MG63 (cell line): ENCODE data around the gene LTA4H. TPM values are rescaled to one million over a fixed set of nuclear protein-coding genes. Genes with fewer than 3 reads are reported as not detected.

Experiments
- DNase-seq: peaks from one replicate; pipeline ENCODE4 v3.0.0-alpha.2; 2020
- H3K27me3 ChIP-seq: fragments of 250-450 bp; sonication (Bioruptor Pico); 2 replicates; pipeline ENCODE4 v1.5.1; 2020; ENCODE audit warnings: mild to moderate bottlenecking, moderate library complexity
- H3K36me3 ChIP-seq: fragments of 250-450 bp; sonication (Bioruptor Pico); 2 replicates; pipeline ENCODE4 v1.5.1; 2020; ENCODE audit warnings: mild to moderate bottlenecking, moderate library complexity
- H3K4me3 ChIP-seq: fragments of 250-450 bp; sonication (Bioruptor Pico); 2 replicates; pipeline ENCODE4 v1.5.1; 2020; ENCODE audit warnings: mild to moderate bottlenecking, moderate library complexity
- H3K9me3 ChIP-seq: fragments of 250-450 bp; sonication (Bioruptor Pico); 2 replicates; pipeline ENCODE4 v1.5.1; 2020; ENCODE audit warnings: mild to moderate bottlenecking, moderate library complexity
- total RNA-seq: library from RNA; depleted of rRNA; stranded (reverse); fragments of >200 nt; shearing (Covaris generic); gene quantifications from 2 replicates; pipeline ENCODE4 v1.2.3, GENCODE V29; 2014; ENCODE audit warnings: low replicate concordance; rRNA removed

Gene LTA4H
- total RNA-seq, 1 experiment from 2014 or later = 45.7 TPM

GRCh38 chr12:95960241-95960640, 75.1 kb downstream of the LTA4H start:
- H3K9me3 ChIP-seq = no peaks in the 10 kb centered on the region
- no peaks in the 10 kb centered on the region for H3K27me3 ChIP-seq
- no peaks in the 10 kb centered on the region for H3K36me3 ChIP-seq
- no peak for DNase-seq
- H3K4me3 ChIP-seq = no peak overlapping the region

GRCh38 chr12:95959107-95959506, 76.3 kb downstream of the LTA4H start:
- H3K36me3 ChIP-seq = no peaks in the 10 kb centered on the region
- H3K4me3 ChIP-seq = no peak overlapping the region
- no peaks in the 10 kb centered on the region for H3K9me3 ChIP-seq
- no peaks in the 10 kb centered on the region for H3K27me3 ChIP-seq
- peak; percentile 10 for DNase-seq

- DNase-seq = no peak
- H3K27me3 ChIP-seq = peaks cover 11% of the 10 kb centered on the region
- H3K4me3 ChIP-seq = no peak overlapping the region
Measured at GRCh38 chr12:95956557-95957145, 78.7 kb downstream of the LTA4H start.

GRCh38 chr12:95955549-95956159, 79.7 kb downstream of the LTA4H start:
- H3K27me3 ChIP-seq = peaks cover 21% of the 10 kb centered on the region
- DNase-seq = no peak
- no peak overlapping the region for H3K4me3 ChIP-seq
- no peaks in the 10 kb centered on the region for H3K9me3 ChIP-seq
- H3K36me3 ChIP-seq = no peaks in the 10 kb centered on the region

More at GRCh38 chr12:95956557-95957145, 78.7 kb downstream of the LTA4H start:
- Histone ChIP-seq H3K9me3 (no peaks in the 10 kb centered on the region), H3K36me3 (no peaks in the 10 kb centered on the region)

- no peaks in the 10 kb centered on the region for H3K36me3 ChIP-seq
- H3K27me3 ChIP-seq = peaks cover 35% of the 10 kb centered on the region
- no peaks in the 10 kb centered on the region for H3K9me3 ChIP-seq
- DNase-seq = no peak
- H3K4me3 ChIP-seq = no peak overlapping the region
Measured at GRCh38 chr12:95953000-95953399, 82.4 kb downstream of the LTA4H start.

GRCh38 chr12:95951515-95951914, 83.9 kb downstream of the LTA4H start:
- Histone ChIP-seq H3K4me3 (no peak overlapping the region), H3K36me3 (no peaks in the 10 kb centered on the region), H3K9me3 (no peaks in the 10 kb centered on the region), H3K27me3 (peaks cover 35% of the 10 kb centered on the region)
- no peak for DNase-seq

Other genes starting within 250 kb of the LTA4H start
- 39.1 and 43.1 TPM in 2 replicates for gene NTN4, start 244.8 kb downstream of the LTA4H start, total RNA-seq
- 6.3 and 16.9 TPM in 2 replicates for gene SNRPF, start 176.6 kb downstream of the LTA4H start, total RNA-seq
- gene CCDC38, start 93.0 kb downstream of the LTA4H start, total RNA-seq = 0.12 and 0.16 TPM in 2 replicates
- gene AMDHD1, start 92.3 kb downstream of the LTA4H start, total RNA-seq = 0.10 TPM in 1 of 2 replicates, not detected in the other
- not detected in 2 replicates for gene HAL, start 39.2 kb downstream of the LTA4H start, total RNA-seq
- gene ELK3, start 158.8 kb upstream of the LTA4H start, total RNA-seq = 4.8 and 5.7 TPM in 2 replicates